Superior temporal gyrus (tissue), 1 donor: ENCODE results near the gene KCTD16.

Source experiments
- DNase-seq: peaks from one replicate; pipeline ENCODE4 v3.0.0-alpha.2; 2016; ENCODE audit errors: extremely low spot score

KCTD16 gene

GRCh38 chr5:144531188-144531587 is 360.5 kb downstream of the KCTD16 start:
- DNase-seq = peak; percentile 42
